ENCODE measurements around the gene CDH15.

DNA sequence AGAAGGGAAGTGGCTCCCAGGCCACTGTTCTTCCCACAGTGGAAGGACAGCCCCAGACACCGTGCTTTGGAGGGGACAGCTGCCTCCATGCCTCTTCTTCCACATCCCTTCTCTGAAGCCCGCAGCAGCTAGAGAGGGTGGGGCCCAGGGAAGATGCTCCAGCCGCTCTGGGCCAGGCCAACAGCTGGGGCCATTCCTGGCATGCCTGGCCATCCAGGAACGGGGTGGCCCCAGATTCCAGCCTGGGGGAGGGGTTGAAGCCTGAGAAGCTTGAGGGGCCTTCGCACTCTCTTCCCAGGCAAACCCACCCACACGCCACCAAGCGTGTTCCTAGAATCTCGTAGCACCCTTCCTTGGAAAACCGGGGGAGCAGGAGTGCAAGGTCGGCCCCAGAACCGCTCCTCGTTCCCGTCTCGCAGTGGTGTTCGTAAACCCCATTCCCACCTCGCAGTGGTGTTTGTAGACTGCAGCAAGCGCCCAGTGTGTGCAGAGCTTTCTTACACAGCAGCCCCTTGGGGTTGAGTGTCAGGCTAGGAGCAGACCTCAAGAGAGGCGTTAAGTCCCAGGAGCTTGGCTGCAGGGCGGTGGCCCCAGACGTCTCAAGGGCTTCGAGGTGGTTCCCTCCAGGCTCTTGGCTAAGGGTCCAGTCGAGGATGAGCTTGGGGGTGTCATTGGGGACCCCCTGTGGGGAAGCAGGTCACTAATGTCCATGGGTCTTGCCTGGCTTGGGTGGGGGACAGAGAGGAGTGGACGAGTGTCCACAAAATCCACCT lies 2.7 kb downstream of the CDH15 start:
- TF ChIP-seq, protein P1, sequence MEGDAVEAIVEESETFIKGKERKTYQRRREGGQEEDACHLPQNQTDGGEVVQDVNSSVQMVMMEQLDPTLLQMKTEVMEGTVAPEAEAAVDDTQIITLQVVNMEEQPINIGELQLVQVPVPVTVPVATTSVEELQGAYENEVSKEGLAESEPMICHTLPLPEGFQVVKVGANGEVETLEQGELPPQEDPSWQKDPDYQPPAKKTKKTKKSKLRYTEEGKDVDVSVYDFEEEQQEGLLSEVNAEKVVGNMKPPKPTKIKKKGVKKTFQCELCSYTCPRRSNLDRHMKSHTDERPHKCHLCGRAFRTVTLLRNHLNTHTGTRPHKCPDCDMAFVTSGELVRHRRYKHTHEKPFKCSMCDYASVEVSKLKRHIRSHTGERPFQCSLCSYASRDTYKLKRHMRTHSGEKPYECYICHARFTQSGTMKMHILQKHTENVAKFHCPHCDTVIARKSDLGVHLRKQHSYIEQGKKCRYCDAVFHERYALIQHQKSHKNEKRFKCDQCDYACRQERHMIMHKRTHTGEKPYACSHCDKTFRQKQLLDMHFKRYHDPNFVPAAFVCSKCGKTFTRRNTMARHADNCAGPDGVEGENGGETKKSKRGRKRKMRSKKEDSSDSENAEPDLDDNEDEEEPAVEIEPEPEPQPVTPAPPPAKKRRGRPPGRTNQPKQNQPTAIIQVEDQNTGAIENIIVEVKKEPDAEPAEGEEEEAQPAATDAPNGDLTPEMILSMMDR (IDR thresholded peaks at IDR 0.05): no peak
- TF ChIP-seq POLR2A (IDR thresholded peaks at IDR 0.05; ENCODE audit: low read length): no peak
- TF ChIP-seq MYC (IDR thresholded peaks at IDR 0.05; ENCODE audit: borderline replicate concordance, low read length): no peak

All from A549 (cell line).